Hippocampal formation (tissue), 2 donors: Measurements from ENCODE around the gene ETS1.

Source experiments
- DNase-seq, 2 donors: peaks; one replicate each; lab custom pipeline; 2025; lab: John Stamatoyannopoulos, UW

The ETS1 gene, protein sequence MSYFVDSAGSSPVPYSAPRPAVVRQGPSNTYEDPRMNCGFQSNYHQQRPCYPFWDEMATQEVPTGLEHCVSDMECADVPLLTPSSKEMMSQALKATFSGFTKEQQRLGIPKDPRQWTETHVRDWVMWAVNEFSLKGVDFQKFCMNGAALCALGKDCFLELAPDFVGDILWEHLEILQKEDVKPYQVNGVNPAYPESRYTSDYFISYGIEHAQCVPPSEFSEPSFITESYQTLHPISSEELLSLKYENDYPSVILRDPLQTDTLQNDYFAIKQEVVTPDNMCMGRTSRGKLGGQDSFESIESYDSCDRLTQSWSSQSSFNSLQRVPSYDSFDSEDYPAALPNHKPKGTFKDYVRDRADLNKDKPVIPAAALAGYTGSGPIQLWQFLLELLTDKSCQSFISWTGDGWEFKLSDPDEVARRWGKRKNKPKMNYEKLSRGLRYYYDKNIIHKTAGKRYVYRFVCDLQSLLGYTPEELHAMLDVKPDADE

DNA sequence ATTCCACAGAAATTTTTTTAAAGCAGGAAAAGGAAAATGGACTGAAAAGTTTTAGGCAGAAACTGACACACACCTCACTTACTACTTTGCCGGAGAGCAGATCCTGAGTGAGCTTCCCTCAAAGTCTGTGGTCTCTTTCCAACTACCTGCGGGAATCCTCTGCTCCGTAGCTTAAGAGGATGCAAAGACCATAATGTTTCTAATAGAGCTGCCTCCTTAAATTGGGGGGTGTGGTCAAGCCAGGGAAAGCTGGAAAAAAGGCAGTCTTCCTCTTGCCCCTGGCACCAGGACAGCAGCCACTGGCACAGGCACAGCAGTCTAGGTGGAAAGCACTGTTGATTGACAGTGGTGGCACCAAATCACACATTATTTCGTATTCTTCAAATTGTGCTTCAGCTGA is at the start of gene ETS1:
ETS1 (minus strand) TSS at position 144 of the 400 bp plus-strand sequence. CDS start 14,428 bp downstream, outside the sequence.
- DNase-seq: no peak

DNA sequence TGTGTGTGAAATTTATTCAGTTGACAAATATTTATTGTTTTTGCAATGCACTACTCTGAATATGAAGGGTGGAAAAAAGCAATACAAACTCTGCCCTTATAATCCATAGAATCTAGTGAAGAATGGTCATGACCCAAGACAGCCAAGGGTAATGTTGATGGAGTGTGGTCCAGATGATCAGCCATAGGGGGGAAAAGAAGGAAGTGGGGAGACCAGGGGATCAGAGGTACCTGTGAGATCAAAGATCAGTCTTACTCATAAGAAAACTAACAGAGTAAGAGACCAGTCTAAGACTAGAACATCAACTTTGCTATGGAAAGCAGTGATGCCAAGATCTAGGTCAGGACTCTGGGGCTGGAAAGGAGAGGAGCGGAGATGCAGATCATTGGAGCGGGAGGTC is 47.0 kb upstream of the ETS1 start:
- DNase-seq: no peak

DNA sequence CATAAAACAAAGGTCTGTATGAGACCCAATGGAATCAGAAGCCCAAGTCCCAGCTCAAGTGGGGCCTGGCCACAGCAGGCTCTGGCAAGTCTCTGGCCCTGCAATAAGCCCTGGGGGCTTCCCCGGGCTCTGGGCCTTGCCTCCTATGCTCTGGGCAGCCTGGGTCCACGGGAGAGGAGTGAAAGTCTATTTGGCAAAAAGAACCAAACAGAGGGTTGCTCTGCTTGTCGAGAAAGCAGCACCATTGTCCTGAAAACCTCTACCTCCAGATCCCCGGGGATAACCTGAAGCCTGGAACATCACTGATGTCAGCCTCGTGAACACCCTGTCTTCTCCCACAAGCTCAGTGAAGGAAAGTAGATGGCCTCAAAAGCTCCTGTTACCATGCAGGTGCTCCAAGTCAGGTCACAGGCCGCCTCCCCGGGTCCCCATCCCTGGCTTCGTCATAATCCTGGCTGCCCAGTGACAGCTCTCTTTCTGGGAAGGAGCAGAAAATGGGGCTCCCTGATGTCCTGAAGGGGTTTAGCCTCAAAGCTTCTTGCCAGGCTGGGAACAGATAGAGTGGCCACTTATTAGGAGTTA is 46.1 kb upstream of the ETS1 start:
- no peak for DNase-seq

DNA sequence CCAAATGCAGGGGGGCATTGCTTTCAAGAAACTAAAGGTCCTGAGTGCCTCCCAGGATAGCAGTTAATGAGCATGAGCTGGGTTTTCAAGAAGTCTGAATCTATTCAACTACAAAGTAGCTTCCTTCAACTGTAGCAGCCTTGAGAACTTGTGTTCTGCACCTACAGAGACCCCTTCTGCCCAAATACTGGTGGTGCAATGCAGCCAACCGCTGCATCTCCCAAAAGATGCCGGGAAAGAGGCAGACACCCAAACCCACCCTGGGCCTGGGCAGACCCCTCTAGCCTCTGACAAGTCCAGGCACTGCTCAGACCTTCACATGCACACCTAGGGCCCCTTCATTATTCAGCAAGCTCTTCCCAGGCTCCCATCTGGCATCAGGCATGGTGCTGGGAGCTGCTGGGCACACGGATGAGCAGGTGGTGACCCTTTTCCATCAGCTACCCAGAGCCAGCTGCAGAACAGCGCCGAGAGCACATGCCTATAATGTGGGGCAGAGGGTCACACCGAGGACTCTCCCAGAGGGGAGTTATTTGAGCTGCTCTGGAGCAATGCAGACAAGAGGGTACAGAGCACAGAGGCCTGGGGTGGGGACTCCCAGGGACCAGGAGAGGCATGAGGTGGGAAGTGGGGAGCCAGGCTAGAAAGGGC is 44.9 kb upstream of the ETS1 start:
- peak in 1 of 2 donors; percentile 22 for DNase-seq

DNA sequence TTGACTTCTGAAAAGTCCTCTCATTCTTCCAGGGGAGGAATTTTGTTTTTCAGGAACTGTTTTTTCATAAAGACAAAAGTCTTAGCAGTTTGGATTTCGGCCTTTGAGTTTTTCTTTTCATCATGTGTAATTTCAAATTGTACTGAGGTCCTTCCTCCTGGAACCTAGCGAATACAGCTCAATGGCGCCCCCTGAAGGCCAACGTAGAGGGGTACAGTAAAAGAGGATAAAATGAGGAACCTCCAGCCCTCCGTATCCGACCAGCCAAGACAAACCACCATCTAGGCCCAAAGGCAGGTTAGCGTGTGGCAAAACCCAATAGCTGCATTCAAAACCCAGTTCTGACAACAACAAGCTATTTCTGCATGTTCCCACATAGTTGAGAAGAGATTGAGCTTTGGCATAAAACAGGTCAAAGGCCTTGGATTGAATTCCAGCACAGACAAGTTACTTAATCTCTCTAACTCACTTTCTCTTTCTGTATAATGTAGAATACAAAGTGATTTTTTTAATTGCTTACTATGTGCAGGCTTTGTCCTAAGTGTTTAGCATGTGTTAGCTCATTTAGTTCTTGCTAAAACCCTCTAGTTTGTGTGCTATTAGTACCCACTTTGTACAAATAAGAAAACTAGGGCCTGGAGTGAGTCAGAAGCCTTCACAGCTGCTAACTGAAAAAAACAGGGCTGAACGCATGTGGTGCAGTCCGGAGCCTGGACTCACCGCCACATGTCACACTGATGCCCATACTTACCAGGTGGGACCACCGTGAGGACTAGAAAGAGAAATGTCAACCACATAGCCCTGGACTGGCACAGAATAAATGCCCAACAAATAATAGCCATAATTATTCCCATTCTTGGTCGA is 43.2 kb upstream of the ETS1 start:
- DNase-seq: peak; percentile 60 to 67

DNA sequence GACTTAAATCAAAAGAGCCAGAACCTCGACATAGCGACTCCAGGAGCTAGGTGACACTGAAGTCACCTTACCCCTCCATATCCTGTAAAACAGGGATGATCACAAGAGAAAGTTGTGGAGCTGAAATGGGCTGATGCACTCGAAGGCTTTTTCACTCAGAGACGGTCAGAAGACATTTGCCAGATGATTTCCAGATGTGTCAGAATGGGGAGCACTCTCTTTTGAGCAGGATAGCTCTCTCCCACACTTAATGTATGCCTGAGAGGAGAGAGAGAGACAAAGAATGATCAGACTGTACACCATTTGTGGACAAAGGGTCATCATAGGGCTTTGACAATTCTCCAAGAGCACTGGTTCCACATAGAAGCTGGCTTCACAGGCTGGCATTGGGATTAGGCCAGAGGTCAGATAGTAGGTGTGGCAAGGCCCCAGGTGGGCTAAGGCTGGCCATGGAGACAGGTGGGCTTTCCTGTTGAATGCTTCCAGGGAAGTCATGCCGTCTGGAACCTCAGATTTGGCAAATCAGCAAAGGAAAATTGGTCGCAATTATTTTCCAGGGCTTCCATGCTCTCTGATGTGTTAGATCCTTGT is 42.3 kb upstream of the ETS1 start:
- no peak for DNase-seq

DNA sequence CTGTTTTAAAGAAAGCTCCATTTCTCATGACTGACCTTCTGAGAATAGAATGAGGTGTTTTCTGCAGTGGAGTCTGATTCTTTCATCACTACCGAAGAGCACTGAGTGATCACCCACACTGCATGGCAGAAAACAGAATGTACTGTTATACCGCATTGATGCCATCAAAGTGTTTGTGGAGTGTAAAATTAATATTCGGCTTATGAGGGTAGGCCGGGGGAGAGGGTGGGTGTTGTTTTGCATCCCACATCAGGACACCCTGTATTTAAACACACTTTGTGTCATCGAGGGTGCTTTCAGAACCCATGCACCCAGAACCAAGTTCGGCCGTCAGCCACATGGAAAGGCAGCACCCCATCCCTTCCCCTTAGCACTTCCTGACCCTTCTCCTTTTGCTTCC is 41.3 kb upstream of the ETS1 start:
- DNase-seq: no peak

DNA sequence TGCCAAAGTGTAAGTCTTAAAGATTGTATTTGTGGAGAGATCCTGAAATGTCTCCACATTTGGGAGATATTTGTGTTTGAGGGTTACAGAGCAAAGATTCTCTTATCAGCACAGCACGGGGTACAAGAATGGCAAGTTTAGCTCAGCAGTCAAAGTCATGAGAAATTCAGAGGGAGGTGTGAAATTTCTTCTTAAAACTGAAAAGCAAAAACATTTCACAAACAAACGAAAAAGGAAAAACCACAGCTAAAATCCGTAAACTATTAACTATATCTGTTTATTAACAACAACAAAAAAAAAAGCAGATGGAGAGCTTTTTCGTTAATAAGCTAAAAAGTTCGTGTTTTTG is 40.9 kb upstream of the ETS1 start:
- DNase-seq: no peak

DNA sequence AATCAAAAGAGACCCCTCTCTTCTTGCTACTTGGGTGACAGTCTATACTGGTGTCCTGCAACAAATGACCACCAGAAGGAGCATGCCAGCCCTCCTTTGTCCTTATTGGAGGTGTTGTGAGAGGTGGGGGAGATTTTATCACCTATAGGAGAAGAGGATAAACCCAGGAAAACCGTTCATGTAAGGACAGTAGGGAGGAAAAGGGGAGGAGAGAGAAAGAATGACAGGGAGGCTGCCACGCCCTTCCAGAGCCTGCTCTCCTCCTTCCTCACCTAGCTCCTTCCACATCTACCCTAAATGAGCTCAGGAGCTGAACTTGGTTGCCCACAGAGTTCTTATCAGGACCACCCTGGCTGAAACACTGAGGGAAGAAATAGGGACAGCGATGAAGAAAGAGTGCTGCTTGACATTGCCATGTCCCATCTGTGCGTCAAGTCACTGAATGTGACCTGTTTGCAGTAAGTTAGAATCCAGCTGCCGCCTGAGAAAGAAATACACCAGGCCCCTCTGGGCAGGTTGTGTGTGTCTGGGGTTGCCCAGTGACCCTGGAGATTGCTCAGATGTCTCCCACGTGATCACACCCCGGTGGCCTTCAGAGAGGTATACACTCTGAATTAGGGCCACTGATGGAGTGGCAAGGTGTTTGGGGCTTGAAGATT is 40.4 kb upstream of the ETS1 start:
- DNase-seq: no peak

DNA sequence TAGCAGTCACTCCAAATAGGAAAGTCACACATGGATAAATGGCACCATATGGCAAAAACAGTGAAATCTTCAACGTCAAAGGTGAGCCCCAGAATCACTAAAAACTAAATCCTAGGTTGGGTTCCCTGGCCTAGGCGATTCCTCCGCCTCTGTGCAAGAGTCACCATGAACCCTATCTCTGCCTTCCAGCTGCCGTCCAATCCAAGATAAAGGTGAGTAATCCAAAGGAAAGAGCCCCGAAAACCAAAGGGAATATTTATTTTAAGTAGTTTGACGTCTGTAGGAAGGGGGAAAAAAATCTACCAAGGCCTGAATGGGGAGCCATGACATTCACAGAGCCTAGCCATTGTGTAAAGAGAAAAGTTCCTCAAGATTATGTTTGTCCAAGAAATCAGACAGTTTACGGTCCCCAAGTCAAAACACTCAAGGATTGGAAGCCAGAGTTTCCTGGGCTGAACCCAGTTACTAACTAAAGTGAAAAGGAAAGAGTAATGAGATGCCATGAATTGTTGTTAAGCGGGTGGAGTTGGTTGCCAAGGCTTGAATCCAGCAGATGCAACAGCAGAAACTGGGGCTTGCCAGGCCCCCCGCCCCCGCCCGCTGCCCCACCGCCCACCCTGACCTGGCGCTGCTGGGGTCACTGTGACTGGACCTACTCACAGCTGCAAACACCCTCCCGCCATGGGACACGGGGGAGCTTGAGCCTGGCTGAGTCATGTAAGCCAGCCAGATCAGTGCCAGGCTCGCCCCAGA is 39.7 kb upstream of the ETS1 start:
- DNase-seq: no peak

DNA sequence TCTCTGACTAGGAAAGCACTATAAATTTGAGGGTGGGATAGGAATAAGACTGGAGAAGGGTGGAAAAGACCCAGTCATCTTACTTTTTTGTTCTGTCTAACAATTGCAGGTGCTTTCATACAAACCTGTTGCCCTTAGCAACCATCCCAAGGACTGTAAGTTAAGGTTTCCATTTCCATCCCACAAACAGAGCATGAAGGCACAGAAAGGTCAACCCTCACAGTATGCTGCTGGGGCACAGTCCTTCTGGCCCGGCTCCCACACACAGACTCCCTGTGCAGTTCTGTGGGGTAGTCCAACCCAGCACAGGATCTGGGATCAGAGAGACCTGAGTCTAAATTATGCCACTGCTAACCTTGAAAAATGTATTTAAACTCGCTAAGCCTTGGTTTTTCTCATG is 38.4 kb upstream of the ETS1 start:
- DNase-seq: no peak

DNA sequence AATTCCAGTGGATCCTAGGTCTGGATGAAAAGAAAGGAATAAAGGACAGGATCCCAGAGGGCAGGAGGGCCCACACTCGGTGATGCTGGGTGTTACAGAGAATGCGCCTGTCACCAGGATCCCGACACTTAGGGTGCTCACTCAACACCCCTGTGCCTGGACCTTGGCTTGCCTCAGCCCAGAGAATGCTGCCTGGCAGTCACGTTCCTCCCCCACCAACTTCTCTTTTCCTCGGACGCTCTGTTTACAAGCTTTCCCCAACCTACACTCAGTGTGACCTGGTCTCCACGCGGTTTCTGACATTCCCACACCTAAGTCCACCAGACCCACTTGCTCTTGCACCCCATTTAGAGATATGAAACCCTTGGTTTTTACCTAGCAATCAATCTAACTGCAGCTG is 38.0 kb upstream of the ETS1 start:
- DNase-seq: no peak

DNA sequence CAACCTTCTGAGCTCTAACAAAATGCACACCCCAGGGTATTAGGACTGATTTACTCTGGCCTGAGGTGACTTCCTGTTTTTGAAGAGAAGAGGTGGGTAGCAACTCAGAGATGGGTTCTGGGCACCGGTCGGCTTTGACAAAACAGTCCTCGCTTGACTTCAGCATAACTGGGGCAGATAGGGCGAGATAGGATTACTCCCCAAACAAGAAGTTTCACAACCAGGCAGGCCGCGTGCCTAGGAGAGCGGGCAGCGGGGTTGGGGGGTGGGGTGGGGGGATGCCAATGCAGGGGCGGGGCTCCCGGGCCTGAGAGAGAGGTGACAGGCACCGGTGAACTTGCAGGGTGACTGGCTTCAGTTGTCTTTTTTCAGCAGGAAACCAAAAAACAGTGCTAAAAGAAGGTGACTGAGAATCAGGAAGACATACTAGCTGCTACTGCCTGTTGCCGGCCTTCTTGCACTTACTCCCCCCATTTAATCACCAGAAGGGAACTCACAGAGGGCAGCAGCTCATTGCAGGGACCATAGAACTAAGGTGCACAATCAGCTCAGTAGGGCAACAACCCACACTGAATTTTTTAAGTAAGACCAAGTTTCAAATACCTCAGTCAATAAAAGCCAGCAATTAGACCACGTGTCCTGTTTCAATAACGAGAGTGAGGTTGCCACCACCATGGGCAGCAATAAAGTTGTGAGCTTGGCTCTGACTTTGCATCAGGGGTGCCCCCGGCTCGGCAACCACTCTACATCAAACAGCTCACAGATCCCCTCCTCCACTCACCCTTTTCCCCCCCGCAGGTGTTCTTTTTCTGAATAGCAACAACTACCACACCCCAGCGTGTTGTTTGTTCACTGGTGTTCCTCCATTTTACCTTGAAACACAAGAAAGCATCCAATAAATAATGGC is 37.2 kb upstream of the ETS1 start:
- DNase-seq: no peak

DNA sequence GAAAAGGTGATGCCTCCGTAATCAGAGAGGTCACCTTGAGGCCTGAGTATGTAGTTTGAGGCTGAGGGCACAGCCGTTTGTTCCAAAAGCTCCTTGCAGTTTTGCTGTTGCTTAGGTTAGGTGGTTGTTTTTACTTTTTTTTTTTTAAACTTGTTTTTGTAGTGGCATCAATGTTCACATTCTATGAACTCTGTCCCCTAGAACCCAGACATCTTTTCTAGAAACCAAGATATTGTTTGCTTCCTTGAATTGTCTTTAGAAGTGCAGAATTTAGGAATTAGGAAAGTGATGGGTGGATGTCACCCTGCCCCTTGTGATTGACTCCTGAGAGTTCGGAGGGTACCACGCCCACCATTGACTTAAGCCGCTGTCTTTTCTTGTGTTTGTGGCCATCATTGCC is 35.7 kb upstream of the ETS1 start:
- no peak for DNase-seq

DNA sequence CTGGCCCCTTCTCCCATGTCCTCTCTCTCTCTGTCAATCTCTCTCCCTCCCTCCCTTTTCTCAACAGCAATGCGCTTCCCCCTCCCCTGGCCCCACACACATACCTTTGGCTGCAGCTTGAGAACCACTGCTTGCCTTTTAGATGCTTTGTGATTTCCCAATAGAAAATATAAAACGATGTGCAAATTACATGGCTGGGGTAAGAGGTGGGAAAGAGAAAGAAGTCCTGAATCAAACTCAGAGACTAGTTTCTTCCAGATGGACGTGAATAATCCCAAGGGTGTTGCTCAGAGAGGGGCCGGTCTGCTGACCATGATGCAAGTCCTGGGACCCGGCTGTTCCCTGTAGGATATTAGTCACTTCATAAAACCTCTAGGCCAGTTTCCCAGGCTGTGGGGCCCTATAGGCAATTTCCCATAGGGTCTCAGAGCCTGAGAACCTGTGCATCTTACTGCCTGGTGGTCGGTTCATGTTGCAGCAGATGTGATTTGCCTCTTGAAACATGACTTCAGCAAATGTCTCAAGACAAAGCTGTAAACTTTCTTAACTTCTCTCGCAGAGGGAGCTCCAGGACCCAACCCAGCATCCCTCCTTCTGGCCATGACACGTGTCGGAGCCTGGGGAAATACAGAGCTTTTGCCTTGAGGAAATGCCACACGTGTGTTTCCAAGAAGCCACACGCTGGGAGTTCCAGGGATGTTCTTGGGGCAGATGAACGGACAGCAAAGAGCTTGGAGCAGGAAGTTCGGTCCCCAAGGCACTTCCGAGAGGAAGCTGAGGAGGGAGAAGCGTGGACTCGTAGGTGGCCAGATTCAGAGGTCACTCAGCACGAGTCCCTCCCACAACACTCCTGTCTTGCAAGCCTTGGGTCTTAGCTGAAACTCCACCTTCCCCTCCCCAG is 34.5 kb upstream of the ETS1 start:
- DNase-seq: no peak

DNA sequence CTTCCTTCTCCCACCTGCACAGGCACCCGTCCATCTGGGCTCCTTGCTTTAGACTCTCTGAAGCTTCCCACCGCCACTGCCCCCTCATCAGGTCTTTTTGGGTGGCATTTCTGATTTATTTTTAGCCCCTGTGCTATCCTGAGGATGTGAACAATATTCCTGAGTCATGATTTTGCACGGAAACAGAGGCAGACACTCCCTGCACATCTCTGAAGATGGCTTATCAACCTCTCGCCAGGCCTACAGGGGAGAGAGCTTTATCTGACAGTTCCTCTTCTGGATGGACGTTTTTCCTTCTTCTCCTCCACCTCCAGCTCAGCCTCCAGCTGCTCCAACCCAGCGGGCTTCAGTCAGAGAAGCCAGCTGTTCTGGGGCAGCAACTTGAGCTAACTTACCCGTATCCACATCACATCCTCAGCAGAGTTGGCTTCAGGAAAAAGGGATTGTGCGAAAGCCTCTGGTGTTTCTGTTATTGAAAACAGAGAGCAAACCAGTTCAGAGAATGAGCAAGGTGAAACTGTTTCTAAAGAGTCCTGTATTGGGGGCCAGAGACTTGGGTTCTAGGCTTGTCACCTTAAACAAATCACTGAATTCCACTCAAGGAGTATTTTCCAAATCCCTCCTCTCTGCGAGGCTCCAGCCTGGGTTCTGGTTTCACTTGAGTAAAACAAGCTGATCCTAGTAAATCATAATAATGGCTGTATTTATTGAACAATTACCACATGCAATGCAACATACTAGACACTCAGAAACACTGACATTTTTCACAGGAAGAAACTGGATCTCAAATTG is 33.1 kb upstream of the ETS1 start:
- no peak for DNase-seq

DNA sequence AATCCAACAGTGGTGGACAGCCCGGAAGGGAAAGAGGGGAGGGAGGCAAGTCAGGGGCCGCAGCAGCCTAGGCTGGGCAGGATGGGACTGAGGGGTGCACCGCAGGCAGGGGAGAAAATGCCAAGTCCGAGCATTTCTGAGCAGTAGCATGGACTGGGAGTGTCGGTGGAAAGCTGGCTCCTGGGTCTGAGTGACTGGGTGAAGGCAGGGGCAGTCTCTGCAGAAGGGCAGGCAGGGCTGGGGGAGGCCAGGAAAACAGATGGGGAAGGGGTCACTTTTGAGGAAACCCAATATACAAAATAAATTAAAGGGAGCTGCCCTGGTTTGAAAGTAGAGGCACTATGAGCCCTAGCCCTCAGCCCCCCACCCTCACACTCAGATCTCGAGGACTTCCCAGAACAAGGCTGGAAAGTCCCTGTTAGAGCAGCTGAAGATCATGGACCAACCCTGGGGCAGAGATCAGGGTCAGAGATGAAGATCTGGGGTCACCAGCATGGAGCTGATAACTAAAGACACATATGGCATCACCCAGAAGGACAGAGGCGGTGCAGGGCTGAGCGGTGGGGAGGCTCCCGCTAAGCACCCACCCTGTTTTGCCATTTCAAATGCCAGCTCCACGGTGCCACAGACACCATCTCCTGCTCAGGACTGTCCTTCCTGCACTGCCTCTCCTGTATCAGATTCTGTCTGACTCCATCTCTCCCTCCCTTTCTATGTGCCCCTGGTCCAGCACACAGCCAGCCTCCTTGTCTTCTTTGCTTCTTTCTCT is 32.4 kb upstream of the ETS1 start:
- no peak for DNase-seq
